NCI-H82 (cell line): ENCODE measurements around the gene FHIP1B.
A peak's percentile ranks its signal among the peaks of the same experiment; 100 is the strongest.

Source experiments
- DNase-seq: peaks from one replicate; lab custom pipeline; 2025; lab: John Stamatoyannopoulos, UW

The FHIP1B gene

GRCh38 chr11:6200975-6201374 lies 33.5 kb downstream of the FHIP1B start:
- DNase-seq, result peak; percentile 4

GRCh38 chr11:6199174-6199810 lies 35.1 kb downstream of the FHIP1B start, which contains the start of gene OR52W1:
TSS of gene OR52W1 (plus strand) at chr11:6199224. CDS start at chr11:6199224, 0 bp downstream.
- DNase-seq, result no peak

GRCh38 chr11:6197466-6198200 lies 36.8 kb downstream of the FHIP1B start:
- DNase-seq, result no peak

- no peak for DNase-seq
Measured at GRCh38 chr11:6196396-6196795, 38.0 kb downstream of the FHIP1B start.

- DNase-seq, result peak; percentile 31
Measured at GRCh38 chr11:6194065-6194581, 40.3 kb downstream of the FHIP1B start.

- DNase-seq, result no peak
Measured at GRCh38 chr11:6191742-6192141, 42.7 kb downstream of the FHIP1B start.

- DNase-seq, result no peak
Measured at GRCh38 chr11:6175440-6175839, 59.0 kb downstream of the FHIP1B start.

GRCh38 chr11:6170226-6170625 lies 64.2 kb downstream of the FHIP1B start, which contains the start of gene OR52B2:
TSS of gene OR52B2 (minus strand) at chr11:6170326. CDS start at chr11:6170326, 0 bp downstream.
- no peak for DNase-seq
